Thoracic aorta (tissue), 2 donors: ENCODE results near the gene TCP11L2. TPM values are rescaled to one million over a fixed set of nuclear protein-coding genes. Genes with fewer than 3 reads are reported as not detected.
"Not testable (repeated sequence)": the region's sequence is repeated elsewhere in the genome, so short reads cannot be mapped to it uniquely, and the experiment has no call there.

Experiments
- ATAC-seq: fragments of 150-250 bp; one replicate; pipeline ENCODE4 v1.8.0; 2017; ENCODE audit warnings: low read depth; ENCODE audit not compliant: insufficient number of reproducible peaks, low FRiP score
- DNase-seq: peaks from one replicate; pipeline ENCODE4 v3.0.0-alpha.2; 2020; ENCODE audit warnings: low spot score
- H3K27ac ChIP-seq, 2 donors: fragments of 200-600 bp; sonication (generic); 1 replicate in 1 of 2; 2 replicates in 1 of 2; pipeline ENCODE4 v1.5.1; 2016; ENCODE audit warnings: mild to moderate bottlenecking in 2 of 2, moderate library complexity in 2 of 2
- H3K27me3 ChIP-seq: fragments of 200-600 bp; sonication (generic); replicated peaks from 2 replicates; pipeline ENCODE4 v1.6.0; 2016; ENCODE audit warnings: mild to moderate bottlenecking; ENCODE audit not compliant: insufficient read depth
- H3K36me3 ChIP-seq: fragments of 200-600 bp; sonication (generic); one replicate; pipeline ENCODE4 v1.5.1; 2016
- H3K4me1 ChIP-seq, 2 donors: fragments of 200-600 bp; sonication (generic); 1 replicate in 1 of 2; 2 replicates in 1 of 2; pipeline versions ENCODE4 v1.5.1 to v1.6.0; 2016; ENCODE audit warnings: low read depth in 2 of 2, mild to moderate bottlenecking in 1 of 2; ENCODE audit not compliant: control insufficient read depth in 1 of 2
- H3K4me3 ChIP-seq: fragments of 200-600 bp; sonication (generic); 2 replicates; pipeline ENCODE4 v1.5.1; 2016; ENCODE audit warnings: mild to moderate bottlenecking
- H3K9me3 ChIP-seq: fragments of 200-600 bp; sonication (generic); 2 replicates; pipeline ENCODE4 v1.5.1; 2016
- CTCF ChIP-seq: fragments of 200-600 bp; sonication (generic); IDR thresholded peaks from one replicate; pipeline ENCODE4 v1.5.1; 2019; ENCODE audit warnings: antibody characterized with exemption
- total RNA-seq, 2 donors: library from RNA; depleted of rRNA; stranded (reverse); fragments of >200 nt; gene quantifications; one replicate each; pipeline versions ENCODE4 v1.1.0 to v1.2.3, GENCODE V29; 2016

Gene TCP11L2
- total RNA-seq, 2 donors from 2014 or later = 23.1 to 23.2 TPM

- peaks cover 5% of the 10 kb centered on the region for H3K36me3 ChIP-seq
- no peak for TF ChIP-seq CTCF
- no peak for DNase-seq
- no peak for ATAC-seq
- peaks cover 0 to 2% of the 10 kb centered on the region in 2 donors for H3K4me1 ChIP-seq
- no peaks in the 10 kb centered on the region for H3K9me3 ChIP-seq
- H3K4me3 ChIP-seq = no peak overlapping the region
- no peak overlapping the region for H3K27ac ChIP-seq
- H3K27me3 ChIP-seq = no peaks in the 10 kb centered on the region
Measured at GRCh38 chr12:106310687-106311086, 8.2 kb downstream of the TCP11L2 start.

- Histone ChIP-seq H3K27me3 (no peaks in the 10 kb centered on the region), H3K36me3 (peaks cover 5% of the 10 kb centered on the region), H3K4me1 (no peaks in the 10 kb centered on the region), H3K9me3 (no peaks in the 10 kb centered on the region), H3K27ac (no peak overlapping the region), H3K4me3 (no peak overlapping the region)
- TF ChIP-seq CTCF = no peak
- no peak for ATAC-seq
- no peak for DNase-seq
Measured at GRCh38 chr12:106311139-106311538, 8.6 kb downstream of the TCP11L2 start.

- H3K27ac ChIP-seq, H3K27me3 ChIP-seq, H3K4me3 ChIP-seq, DNase-seq, H3K9me3 ChIP-seq, ATAC-seq, H3K4me1 ChIP-seq: not testable (repeated sequence)
- peaks cover 10% of the 10 kb centered on the region for H3K36me3 ChIP-seq
Measured at GRCh38 chr12:106313413-106313812, 10.9 kb downstream of the TCP11L2 start.

- ATAC-seq (no peak), DNase-seq (no peak)
- H3K9me3 ChIP-seq = no peaks in the 10 kb centered on the region
- H3K27ac ChIP-seq = no peak overlapping the region
- no peaks in the 10 kb centered on the region for H3K4me1 ChIP-seq
- H3K4me3 ChIP-seq = no peak overlapping the region
- no peak for TF ChIP-seq CTCF
- no peaks in the 10 kb centered on the region for H3K27me3 ChIP-seq
- H3K36me3 ChIP-seq = peaks cover 22% of the 10 kb centered on the region
Measured at GRCh38 chr12:106315523-106315922, 13.0 kb downstream of the TCP11L2 start.

GRCh38 chr12:106317406-106318082 is 15.0 kb downstream of the TCP11L2 start:
- ATAC-seq = no peak
- TF ChIP-seq CTCF = no peak

More at GRCh38 chr12:106317406-106318082, 15.0 kb downstream of the TCP11L2 start:
- H3K4me3 ChIP-seq = no peak overlapping the region
- no peaks in the 10 kb centered on the region for H3K4me1 ChIP-seq
- DNase-seq = no peak
- no peak overlapping the region for H3K27ac ChIP-seq
- no peaks in the 10 kb centered on the region for H3K27me3 ChIP-seq
- H3K9me3 ChIP-seq = no peaks in the 10 kb centered on the region
- H3K36me3 ChIP-seq = peaks cover 37% of the 10 kb centered on the region
